ENCODE results near the gene ARID5B.

Gene ARID5B

DNA sequence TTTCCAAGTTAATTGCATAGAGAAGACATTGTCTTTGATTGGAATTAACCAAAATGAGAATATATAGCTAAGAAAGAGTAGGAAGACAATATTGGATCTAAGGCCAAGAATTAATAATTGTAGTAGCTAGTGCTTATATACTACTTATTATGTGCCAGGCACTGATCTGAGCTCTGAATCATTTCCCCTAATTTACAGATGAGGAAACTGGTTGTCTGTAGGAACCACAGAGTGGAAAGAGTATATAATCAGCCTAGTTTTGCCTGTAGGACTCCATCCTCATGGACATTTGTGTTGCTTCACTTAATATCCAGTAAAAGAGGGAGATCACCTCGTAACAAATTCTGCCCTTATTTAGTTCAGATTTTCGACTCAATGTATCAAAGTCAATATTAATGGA, 127.9 kb downstream of the ARID5B start:
- TF ChIP-seq FOXP2 (optimal IDR thresholded peaks at IDR 0.05; ENCODE audit: borderline replicate concordance, extremely low read depth, extremely low read length, insufficient read depth) (no peak), SIN3A (IDR thresholded peaks at IDR 0.05; ENCODE audit: borderline replicate concordance, insufficient read depth, low read length) (no peak)

DNA sequence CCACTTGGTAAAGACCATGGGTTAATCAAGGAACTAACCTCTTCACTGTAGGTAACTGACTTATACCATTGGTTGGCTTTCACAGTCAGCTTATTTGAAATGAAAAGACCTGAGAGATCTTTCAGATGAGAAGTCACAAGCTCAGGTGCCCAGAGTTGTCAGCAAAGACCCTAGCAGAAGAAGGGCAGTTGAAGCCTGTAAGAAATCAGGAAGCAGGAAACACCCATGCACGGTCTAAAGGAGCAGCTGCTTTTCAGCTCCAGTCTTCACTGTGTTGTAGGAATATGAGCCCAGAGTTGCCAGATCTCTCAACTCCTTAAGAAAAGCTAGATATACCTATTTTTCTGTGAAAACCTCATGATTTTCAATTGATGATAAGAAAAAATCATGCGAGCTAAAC, 130.0 kb downstream of the ARID5B start:
- TF ChIP-seq TAF1 (IDR thresholded peaks at IDR 0.05; ENCODE audit: borderline replicate concordance, insufficient read depth, low read length) (no peak), FOXP2 (optimal IDR thresholded peaks at IDR 0.05; ENCODE audit: borderline replicate concordance, extremely low read depth, extremely low read length, insufficient read depth) (no peak), SIN3A (IDR thresholded peaks at IDR 0.05; ENCODE audit: borderline replicate concordance, insufficient read depth, low read length) (no peak), POLR2AphosphoS5 (IDR thresholded peaks at IDR 0.05; ENCODE audit: low read depth, low read length) (no peak)
- TF ChIP-seq, protein P1, sequence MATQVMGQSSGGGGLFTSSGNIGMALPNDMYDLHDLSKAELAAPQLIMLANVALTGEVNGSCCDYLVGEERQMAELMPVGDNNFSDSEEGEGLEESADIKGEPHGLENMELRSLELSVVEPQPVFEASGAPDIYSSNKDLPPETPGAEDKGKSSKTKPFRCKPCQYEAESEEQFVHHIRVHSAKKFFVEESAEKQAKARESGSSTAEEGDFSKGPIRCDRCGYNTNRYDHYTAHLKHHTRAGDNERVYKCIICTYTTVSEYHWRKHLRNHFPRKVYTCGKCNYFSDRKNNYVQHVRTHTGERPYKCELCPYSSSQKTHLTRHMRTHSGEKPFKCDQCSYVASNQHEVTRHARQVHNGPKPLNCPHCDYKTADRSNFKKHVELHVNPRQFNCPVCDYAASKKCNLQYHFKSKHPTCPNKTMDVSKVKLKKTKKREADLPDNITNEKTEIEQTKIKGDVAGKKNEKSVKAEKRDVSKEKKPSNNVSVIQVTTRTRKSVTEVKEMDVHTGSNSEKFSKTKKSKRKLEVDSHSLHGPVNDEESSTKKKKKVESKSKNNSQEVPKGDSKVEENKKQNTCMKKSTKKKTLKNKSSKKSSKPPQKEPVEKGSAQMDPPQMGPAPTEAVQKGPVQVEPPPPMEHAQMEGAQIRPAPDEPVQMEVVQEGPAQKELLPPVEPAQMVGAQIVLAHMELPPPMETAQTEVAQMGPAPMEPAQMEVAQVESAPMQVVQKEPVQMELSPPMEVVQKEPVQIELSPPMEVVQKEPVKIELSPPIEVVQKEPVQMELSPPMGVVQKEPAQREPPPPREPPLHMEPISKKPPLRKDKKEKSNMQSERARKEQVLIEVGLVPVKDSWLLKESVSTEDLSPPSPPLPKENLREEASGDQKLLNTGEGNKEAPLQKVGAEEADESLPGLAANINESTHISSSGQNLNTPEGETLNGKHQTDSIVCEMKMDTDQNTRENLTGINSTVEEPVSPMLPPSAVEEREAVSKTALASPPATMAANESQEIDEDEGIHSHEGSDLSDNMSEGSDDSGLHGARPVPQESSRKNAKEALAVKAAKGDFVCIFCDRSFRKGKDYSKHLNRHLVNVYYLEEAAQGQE (IDR thresholded peaks at IDR 0.05; ENCODE audit: insufficient read depth in 1 of 2, low read depth in 2 of 2, low read length in 2 of 2), result no peak

DNA sequence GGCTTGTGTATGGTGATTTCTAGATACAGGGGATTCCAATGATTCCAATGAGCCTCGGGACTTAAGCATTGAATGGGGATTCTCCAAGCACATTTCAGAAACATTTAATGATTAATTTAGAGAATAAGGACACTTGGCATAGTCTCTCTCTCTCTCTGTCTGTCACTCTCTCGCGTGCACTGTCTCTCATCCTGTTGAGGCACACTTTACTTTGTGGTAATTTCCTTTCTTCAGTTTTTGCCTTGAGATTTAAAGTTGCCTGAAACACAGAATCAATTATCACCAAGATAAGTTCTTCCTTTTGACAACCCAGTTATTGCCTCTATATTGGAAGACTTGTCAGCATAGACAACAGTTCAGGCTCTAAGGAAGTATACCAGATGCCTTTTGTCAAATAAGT, 131.6 kb downstream of the ARID5B start:
- TF ChIP-seq POLR2AphosphoS5 (IDR thresholded peaks at IDR 0.05; ENCODE audit: low read depth, low read length) (no peak), TAF1 (IDR thresholded peaks at IDR 0.05; ENCODE audit: borderline replicate concordance, insufficient read depth, low read length) (no peak), FOXP2 (optimal IDR thresholded peaks at IDR 0.05; ENCODE audit: borderline replicate concordance, extremely low read depth, extremely low read length, insufficient read depth) (no peak), SIN3A (IDR thresholded peaks at IDR 0.05; ENCODE audit: borderline replicate concordance, insufficient read depth, low read length) (no peak)
- TF ChIP-seq, protein P1 (IDR thresholded peaks at IDR 0.05; ENCODE audit: insufficient read depth in 1 of 2, low read depth in 2 of 2, low read length in 2 of 2), result no peak

DNA sequence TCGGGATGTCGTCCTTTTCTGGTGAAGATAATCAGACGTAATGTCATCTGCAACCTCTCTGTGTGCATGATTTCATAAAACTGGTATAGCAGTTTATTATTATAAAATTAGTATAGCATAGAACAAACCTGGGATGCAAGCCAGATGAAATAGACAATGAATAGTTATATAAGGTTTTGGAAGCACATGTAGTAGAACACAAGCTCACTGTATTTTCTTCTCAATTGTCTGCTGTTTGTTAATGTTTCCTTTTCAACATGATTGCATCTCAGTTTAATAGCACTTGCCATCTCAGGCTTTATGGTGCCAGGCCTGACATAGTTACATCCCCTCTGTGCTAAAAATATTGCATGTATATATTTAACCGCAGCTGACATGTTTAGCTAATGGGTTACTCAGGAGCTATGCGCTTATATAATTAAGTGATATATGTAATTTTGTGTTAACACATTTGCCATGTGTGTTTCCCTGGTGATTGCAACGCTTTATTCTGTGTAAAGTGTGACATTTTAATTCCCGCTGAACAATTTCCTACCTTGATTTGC, 132.7 kb downstream of the ARID5B start:
- no peak for TF ChIP-seq POLR2AphosphoS5 (IDR thresholded peaks at IDR 0.05; ENCODE audit: low read depth, low read length)

DNA sequence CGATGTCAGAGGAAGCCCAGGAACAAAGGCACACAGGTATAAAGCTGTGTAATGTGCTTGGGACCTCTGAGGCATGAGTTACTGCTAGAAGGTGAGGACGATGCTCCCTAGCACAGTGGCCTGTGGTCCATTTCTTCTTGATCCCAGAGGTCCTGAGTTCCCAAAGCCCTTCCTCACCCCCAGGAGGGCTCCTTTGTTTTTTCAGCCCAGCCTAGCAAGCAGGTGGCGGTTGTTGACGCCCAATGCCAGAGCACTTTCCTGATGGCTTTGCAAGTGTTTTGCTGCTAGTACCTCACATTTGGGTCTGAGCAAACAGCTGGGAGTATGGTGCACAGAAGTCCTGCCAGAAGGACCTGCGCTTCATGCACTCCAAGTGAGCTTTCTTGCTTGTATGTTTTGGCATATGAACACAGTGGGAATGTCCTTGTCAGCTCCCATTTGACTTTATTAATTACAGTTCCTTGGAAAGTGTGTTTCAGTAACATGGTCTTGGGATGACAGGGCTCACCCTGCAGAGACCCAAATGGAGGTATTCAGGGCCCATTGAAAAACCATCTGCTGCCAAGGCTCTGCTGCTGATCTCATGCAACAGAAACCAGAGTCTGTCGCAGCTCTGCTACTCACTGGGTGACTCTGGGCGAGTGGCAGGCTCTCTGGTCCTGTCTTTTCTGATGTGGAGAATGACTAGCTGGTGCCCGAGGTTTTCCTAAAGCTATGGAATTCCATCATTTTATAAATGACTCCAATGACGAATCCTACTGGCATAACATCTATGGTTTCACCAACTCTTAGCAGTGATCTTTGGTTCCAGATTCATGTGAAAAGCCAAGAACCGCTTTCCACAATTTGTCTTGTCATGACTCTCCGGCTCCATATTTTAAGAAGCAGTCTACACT, 134.9 kb downstream of the ARID5B start:
- TF ChIP-seq FOXP2 (optimal IDR thresholded peaks at IDR 0.05; ENCODE audit: borderline replicate concordance, extremely low read depth, extremely low read length, insufficient read depth) (no peak), SIN3A (IDR thresholded peaks at IDR 0.05; ENCODE audit: borderline replicate concordance, insufficient read depth, low read length) (no peak), TAF1 (IDR thresholded peaks at IDR 0.05; ENCODE audit: borderline replicate concordance, insufficient read depth, low read length) (no peak), POLR2AphosphoS5 (IDR thresholded peaks at IDR 0.05; ENCODE audit: low read depth, low read length) (no peak)
- TF ChIP-seq, protein P1 (IDR thresholded peaks at IDR 0.05; ENCODE audit: insufficient read depth in 1 of 2, low read depth in 2 of 2, low read length in 2 of 2), result no peak

DNA sequence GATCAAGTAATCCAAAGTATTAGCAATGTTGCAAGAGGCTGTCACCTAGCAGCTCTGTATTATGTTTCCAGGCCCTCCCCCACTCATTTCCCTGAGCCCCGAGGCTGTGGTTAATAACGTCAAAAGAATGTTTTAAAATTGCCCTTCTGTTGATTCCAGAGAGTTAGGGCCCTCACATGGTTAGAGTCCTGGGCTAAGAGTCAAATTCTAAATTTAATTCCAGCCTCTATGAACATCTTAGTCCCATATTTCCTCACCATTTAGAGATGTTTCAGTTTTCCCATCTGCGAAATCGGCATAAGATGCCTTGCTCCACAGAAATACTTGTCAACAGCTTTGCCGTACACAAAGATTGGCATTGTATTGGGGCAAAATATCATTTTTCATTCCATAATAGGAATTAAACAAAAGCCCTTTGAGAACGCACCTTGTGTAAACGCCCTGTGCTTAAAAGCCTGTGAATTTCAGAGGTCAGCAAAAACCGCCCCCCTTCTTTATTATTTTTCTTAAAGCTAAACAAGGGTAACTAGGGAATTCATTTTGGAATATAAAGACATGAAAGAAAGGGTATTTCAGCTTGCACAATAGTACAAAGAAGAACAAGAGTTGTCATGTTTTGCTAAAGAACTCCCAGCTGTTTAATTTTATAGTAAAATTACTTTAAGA, 135.8 kb downstream of the ARID5B start:
- TF ChIP-seq TAF1 (IDR thresholded peaks at IDR 0.05; ENCODE audit: borderline replicate concordance, insufficient read depth, low read length) (no peak), POLR2AphosphoS5 (IDR thresholded peaks at IDR 0.05; ENCODE audit: low read depth, low read length) (no peak), FOXP2 (optimal IDR thresholded peaks at IDR 0.05; ENCODE audit: borderline replicate concordance, extremely low read depth, extremely low read length, insufficient read depth) (no peak), SIN3A (IDR thresholded peaks at IDR 0.05; ENCODE audit: borderline replicate concordance, insufficient read depth, low read length) (no peak)
- TF ChIP-seq, protein P1 (IDR thresholded peaks at IDR 0.05; ENCODE audit: insufficient read depth in 1 of 2, low read depth in 2 of 2, low read length in 2 of 2), result no peak

Measured in PFSK-1 (cell line).